Stimulated activated CD8-positive, alpha-beta memory T cell treated with anti-CD3 and anti-CD28 coated beads, Interleukin-4, amount 100 ng/mL, for 24 hours (primary cell): ENCODE results near the gene KRT5.
"Not testable (repeated sequence)": the region's sequence is repeated elsewhere in the genome, so short reads cannot be mapped to it uniquely, and the experiment has no call there.

Experiments
- DNase-seq: peaks from one replicate; pipeline ENCODE4 v3.0.0-alpha.2; 2020; ENCODE audit warnings: low read depth

KRT5 gene

GRCh38 chr12:52494100-52494499, 26.1 kb downstream of the KRT5 start:
- DNase-seq, result no peak

- no peak for DNase-seq
These were observed 27.0 kb downstream of the KRT5 start, which contains the start of gene KRT6A for GRCh38 chr12:52493172-52493571. TSS of gene KRT6A (minus strand) at chr12:52493257. CDS start at chr12:52493188, 69 bp downstream.

GRCh38 chr12:52492405-52492804, 27.8 kb downstream of the KRT5 start:
- DNase-seq, result not testable (repeated sequence)

- DNase-seq, result not testable (repeated sequence)
These were observed 28.7 kb downstream of the KRT5 start for GRCh38 chr12:52491495-52491894.

GRCh38 chr12:52488736-52489135, 31.5 kb downstream of the KRT5 start:
- no peak for DNase-seq

- not testable (repeated sequence) for DNase-seq
These were observed 32.3 kb downstream of the KRT5 start for GRCh38 chr12:52487744-52488443.

- DNase-seq, result no peak
These were observed 33.0 kb downstream of the KRT5 start for GRCh38 chr12:52487211-52487610.

GRCh38 chr12:52486166-52487105, 33.8 kb downstream of the KRT5 start:
- no peak for DNase-seq

GRCh38 chr12:52480073-52480472, 40.1 kb downstream of the KRT5 start:
- no peak for DNase-seq

- no peak for DNase-seq
These were observed 42.5 kb downstream of the KRT5 start for GRCh38 chr12:52477651-52478050.

- no peak for DNase-seq
These were observed 46.0 kb downstream of the KRT5 start for GRCh38 chr12:52474212-52474611.

GRCh38 chr12:52473768-52474167, 46.4 kb downstream of the KRT5 start, which contains the start of gene KRT6C:
TSS of gene KRT6C (minus strand) at chr12:52473805. CDS start at chr12:52473737, 68 bp downstream.
- DNase-seq, result no peak

- no peak for DNase-seq
These were observed 50.3 kb downstream of the KRT5 start for GRCh38 chr12:52469853-52470252.

- no peak for DNase-seq
These were observed 55.3 kb downstream of the KRT5 start for GRCh38 chr12:52464897-52465296.
